NB4 (cell line): ENCODE results near the gene GORASP1.

Experiments used
- CTCF ChIP-seq: IDR thresholded peaks from one replicate; pipeline ENCODE4 v1.5.1; 2012; ENCODE audit warnings: low read depth, low read length
- MAX ChIP-seq: IDR thresholded peaks from 2 replicates; pipeline ENCODE4 v1.6.1; 2011; ENCODE audit warnings: low read depth, low read length
- MYC ChIP-seq: IDR thresholded peaks from 2 replicates; pipeline ENCODE4 v1.6.1; 2011; ENCODE audit warnings: low read depth, low read length
- POLR2A ChIP-seq: IDR thresholded peaks from 2 replicates; pipeline ENCODE4 v1.6.1; 2011; ENCODE audit warnings: mild to moderate bottlenecking; ENCODE audit not compliant: insufficient read length; ENCODE audit errors: extremely low read depth

GRCh38 chr3:39122813-39123212, 15.4 kb upstream of the GORASP1 start:
- TF ChIP-seq POLR2A = no peak
- TF ChIP-seq CTCF = no peak
- no peak for TF ChIP-seq MAX
- no peak for TF ChIP-seq MYC
